Lower leg skin (tissue), 3 donors: ENCODE results near the gene TGOLN2.

ENCODE experiments used
- POLR2A ChIP-seq, 2 donors: fragments of 450-650 bp; IDR thresholded peaks; one replicate each; pipeline ENCODE4 v1.6.1; 2016 to 2017; ENCODE audit warnings: antibody characterized with exemption in 2 of 2, mild to moderate bottlenecking in 1 of 2, moderate library complexity in 1 of 2
- TF ChIP-seq, protein P1 (sequence below), 3 donors: fragments of 450-650 bp; IDR thresholded peaks; one replicate each; pipeline ENCODE4 v1.5.1; 2016; ENCODE audit warnings: antibody characterized with exemption in 3 of 3, mild to moderate bottlenecking in 3 of 3, moderate library complexity in 2 of 3

DNA sequence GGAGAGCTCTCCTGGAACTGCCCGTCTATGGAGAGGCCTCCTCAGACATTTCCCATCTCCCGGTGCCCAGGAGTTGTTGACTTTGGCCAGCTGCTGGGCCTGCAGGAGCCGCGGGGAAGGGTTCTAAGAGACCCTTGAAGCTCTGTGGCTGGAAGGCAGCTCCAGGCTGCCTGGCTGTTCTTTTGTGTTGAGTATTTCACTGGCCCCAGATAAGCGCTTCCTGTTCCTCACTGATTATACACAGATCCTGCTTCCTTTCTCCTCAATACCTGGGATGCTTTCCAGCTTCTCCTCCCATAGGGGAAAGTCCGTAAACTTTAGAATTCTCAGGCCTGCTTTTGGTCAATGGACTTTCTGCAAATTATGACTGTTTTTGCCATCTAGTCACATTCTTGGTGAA lies 57.8 kb downstream of the TGOLN2 start:
- TF ChIP-seq, protein P1, sequence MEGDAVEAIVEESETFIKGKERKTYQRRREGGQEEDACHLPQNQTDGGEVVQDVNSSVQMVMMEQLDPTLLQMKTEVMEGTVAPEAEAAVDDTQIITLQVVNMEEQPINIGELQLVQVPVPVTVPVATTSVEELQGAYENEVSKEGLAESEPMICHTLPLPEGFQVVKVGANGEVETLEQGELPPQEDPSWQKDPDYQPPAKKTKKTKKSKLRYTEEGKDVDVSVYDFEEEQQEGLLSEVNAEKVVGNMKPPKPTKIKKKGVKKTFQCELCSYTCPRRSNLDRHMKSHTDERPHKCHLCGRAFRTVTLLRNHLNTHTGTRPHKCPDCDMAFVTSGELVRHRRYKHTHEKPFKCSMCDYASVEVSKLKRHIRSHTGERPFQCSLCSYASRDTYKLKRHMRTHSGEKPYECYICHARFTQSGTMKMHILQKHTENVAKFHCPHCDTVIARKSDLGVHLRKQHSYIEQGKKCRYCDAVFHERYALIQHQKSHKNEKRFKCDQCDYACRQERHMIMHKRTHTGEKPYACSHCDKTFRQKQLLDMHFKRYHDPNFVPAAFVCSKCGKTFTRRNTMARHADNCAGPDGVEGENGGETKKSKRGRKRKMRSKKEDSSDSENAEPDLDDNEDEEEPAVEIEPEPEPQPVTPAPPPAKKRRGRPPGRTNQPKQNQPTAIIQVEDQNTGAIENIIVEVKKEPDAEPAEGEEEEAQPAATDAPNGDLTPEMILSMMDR (IDR thresholded peaks at IDR 0.05) = no peak
- no peak for TF ChIP-seq POLR2A (IDR thresholded peaks at IDR 0.05)
